NCI-H526 treated with DMSO at 0.1 percent for 48 hours (cell line): ENCODE results near the gene ABCF1.
"Not testable (repeated sequence)": the region's sequence is repeated elsewhere in the genome, so short reads cannot be mapped to it uniquely, and the experiment has no call there.

ENCODE experiments used
- DNase-seq: peaks from one replicate; lab custom pipeline; 2025; lab: John Stamatoyannopoulos, UW

ABCF1 gene

GRCh38 chr6:30571075-30571761, at the start of gene ABCF1:
ABCF1 (plus strand) TSS chr6:30571442; CDS start chr6:30571488, 46 bp downstream.
- DNase-seq = peak; percentile 91

- DNase-seq = not testable (repeated sequence)
Observed at GRCh38 chr6:30521952-30522351, 49.3 kb upstream of the ABCF1 start.

- not testable (repeated sequence) for DNase-seq
Observed at GRCh38 chr6:30526444-30526843, 44.8 kb upstream of the ABCF1 start.

DNA sequence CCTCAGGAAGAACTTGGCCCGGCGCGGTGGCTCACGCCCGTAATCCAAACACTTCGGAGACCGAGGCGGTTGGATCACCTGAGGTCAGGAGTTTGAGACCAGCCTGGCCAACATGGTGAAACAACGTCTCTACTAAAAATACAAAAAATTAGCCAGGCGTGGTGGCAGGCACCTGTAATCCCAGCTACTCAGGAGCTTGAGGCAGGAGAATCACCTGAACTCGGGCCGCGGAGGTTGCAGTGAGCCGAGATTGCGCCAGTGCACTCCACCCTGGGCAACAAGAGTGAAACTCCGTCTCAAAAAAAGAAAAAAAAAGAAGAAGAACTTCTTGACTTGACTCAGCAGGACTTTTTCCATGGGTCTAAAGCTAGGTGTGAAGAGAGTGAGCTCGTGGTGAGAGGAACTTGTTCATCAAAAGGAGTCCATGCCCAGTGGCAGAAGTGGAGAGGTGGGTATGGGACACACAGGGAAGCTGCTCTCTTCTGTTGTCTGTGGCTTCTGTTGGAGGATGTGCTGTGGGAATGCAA, 41.8 kb upstream of the ABCF1 start:
- not testable (repeated sequence) for DNase-seq

- no peak for DNase-seq
Observed at GRCh38 chr6:30530014-30530413, 41.2 kb upstream of the ABCF1 start.

DNA sequence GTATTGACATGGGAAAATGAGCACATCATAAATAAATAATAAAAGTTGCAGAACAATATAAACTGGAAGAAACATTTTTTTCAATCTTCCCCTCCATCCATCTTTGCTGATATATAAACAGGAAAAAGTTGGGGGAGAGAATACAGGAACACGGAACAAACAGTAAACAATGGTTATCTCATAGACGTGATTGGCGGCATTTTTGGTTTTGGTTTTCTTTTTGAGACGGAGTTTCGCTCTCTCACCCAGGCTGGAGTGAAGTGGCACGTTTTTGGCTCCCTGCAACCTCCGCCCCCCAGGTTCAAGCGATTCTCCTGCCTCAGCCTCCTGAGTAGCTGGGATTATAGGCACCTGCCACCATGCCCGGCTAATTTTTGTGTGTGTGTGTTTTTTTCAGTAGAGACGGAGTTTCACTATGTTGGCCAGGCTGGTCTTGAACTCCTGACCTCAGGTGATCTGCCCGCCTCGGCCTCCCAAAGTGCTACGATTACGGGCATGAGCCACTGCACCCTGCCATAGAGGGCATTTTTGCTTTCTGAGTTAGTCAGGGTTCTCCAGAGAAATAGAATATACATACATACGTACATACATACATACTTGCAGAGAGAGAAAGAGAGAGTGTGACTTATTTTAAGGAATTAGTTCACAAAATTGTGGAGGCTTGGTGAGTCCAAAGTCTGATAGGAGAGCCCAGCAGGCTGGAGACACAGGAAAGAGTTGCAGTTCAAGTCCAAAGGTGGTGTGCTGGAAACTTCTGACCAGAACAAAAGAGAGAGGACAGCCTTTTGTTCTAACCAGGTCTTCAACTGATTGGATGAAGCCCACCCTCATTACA, 37.6 kb upstream of the ABCF1 start:
- no peak for DNase-seq

- no peak for DNase-seq
Observed at GRCh38 chr6:30537931-30538330, 33.3 kb upstream of the ABCF1 start.

GRCh38 chr6:30541515-30542403, 29.5 kb upstream of the ABCF1 start:
- peak; percentile 62 for DNase-seq

DNA sequence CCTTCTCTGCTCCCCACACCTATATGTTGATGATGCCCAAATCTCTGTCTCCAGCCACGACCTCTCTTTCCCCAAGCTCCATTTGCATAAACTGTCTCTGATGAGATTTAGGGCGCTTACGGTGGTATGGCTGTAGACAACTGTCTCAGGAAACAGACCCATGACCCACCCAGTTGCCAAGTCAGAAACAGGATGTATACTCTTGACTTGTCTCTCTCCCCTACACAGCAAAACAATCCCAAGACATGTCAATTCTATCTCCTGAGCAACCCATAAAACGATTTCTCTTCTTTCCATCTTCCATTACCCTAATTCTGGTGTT, 28.9 kb upstream of the ABCF1 start:
- no peak for DNase-seq

GRCh38 chr6:30542915-30543314, 28.3 kb upstream of the ABCF1 start:
- DNase-seq = no peak

DNA sequence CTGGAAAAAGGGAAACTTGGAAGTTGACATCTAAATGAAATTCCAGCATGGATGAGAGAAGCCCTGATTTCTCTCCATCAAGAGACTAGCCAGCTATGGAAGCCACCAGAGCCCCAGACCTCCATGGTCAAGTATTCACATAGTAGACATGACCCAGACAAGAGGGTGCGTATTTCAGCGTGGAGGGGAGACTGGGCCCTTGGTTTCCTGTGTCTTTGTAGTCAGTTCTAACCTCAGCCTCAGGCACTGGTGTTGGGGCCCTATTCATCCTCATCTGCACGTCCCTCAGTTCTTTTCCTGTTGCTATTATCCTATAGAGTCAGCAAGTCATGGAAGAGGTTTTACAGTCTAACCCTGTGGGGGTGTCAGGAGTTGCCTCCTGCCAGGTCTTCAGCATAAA, 27.4 kb upstream of the ABCF1 start:
- no peak for DNase-seq

GRCh38 chr6:30544666-30545272, 26.5 kb upstream of the ABCF1 start:
- peak; percentile 39 for DNase-seq

GRCh38 chr6:30547454-30547853, 23.8 kb upstream of the ABCF1 start:
- DNase-seq = no peak

GRCh38 chr6:30548375-30548774, 22.9 kb upstream of the ABCF1 start:
- no peak for DNase-seq

DNA sequence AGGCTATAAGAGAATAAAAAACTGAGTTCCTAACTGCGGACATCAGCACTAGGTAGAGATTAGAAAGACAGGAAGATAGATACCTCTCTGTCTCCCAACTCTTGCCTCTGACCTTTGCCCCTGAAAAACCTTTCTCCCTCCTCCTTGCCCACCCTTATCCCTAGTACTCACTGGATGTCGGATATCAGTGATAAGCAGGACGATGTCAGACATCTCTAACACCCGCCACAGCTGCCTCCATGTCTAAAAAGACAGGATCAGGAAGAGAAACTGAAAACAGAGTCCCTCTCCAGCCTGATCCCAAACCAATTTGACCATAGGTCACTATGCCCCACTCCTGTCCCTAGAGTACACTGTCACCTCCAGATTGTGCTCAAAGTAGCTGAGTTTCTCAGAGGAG, 16.8 kb upstream of the ABCF1 start:
- no peak for DNase-seq

DNA sequence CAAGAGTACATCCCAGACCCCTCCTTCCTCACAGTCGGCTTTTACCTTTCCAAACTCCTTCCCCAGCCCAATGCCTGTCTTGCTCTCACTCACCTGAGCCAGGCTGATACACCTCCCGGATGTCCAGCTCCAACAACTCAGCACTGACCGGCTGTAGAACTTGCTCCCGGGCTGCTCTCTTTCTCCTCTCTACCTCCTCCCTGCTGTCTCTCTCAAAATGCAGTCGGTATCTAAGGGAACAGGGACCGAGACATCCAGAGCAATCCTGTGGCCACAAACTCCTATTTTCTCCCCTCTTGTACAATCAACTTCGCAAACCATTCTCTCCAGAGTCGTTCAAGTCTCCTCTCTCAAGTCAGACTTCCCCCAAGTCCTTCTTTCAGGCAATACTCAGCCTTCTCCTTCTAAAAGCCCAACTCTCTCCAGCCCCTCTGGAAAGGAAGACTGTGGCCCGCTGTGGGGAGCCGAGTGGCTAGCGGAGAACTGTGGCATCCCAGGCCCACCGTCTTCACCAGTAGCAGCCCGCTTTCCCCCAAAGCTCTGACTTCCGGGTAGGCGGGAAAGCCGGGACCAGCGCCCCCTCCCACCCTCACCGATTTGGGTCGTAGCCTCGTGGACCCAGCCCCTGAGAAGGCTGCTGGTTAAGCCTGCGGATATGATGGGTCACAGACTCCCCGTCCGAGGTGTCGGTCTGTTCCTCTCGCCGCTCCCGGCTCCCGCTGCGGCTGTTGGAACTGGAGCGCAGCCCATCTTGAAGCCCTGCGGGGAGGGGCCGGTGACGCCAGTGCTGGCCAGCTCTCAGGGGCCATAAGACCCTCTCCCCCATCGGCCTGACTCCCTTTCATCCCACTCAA, 16.1 kb upstream of the ABCF1 start:
- DNase-seq = no peak

- no peak for DNase-seq
Observed at GRCh38 chr6:30555816-30556065, 15.5 kb upstream of the ABCF1 start.

- peak; percentile 84 for DNase-seq
Observed at GRCh38 chr6:30556066-30556905, 15.0 kb upstream of the ABCF1 start, which contains the start of gene GNL1. GNL1 (minus strand) TSS chr6:30556489; CDS start chr6:30556203, 286 bp downstream.

DNA sequence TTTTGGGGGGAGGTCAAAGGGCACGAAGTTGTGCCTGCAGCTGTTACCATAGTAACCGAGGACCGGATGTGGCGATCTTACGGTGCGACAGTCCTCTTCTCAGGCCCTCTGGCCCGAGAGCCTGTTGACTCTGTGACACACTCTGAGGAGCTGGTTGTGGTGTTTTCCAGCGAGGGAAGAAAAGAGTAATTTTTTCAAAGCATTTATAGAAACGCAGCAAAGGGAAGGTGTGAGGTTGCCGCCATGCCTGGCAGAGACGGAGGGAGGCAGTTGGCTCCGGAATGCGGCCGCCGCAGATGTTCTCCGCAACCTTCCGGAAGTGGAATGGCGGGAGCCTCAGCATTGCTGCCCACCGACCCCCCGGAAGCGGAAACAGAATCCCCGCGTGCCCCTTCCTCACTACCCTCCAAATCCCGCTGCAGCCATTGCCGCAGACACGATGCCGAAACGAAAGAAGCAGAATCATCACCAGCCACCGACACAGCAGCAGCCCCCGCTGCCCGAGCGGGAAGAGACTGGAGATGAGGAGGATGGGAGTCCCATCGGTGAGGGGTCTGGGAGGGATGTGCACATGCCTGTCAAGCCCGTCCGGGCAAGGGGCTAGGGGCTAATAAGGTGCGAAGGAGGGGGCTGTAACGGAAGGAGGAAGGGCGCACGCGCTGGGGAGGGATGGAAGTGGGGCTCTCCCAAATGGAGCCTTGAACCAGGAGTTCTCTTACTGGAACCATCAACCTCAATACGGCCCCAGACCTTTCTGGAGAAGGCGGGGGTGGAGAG, 14.1 kb upstream of the ABCF1 start, which contains the start of gene PRR3:
Gene PRR3 (plus strand): TSS at position 390 of the 777 bp plus-strand sequence. CDS start 50 bp downstream, at position 440.
- DNase-seq = peak; percentile 91
